HepG2 (cell line): ENCODE measurements around the gene EVL. TPM values are rescaled to one million over a fixed set of nuclear protein-coding genes. Genes with fewer than 3 reads are reported as not detected.

Experiments
- ATAC-seq: fragments of 200-7000 bp; cut with Tn5 transposase; 3 replicates; pipeline ENCODE4 v1.9.1; 2020; ENCODE audit warnings: mild to moderate bottlenecking, moderate library complexity
- BruUV-seq: library from RNA; stranded (reverse); fragments of 400-500 nt; replicated peaks from 2 replicates; lab custom pipeline; 2021; lab: Mats Ljungman, UMichigan
- CTCF ChIA-PET: fragments of 300-600 bp; formaldehyde crosslinking; extraction: SDS; loops from one replicate; lab custom pipeline; 2021; ENCODE audit warnings: low total read pairs, inconsistent platforms, low intra/inter-chr PET ratio; lab: Yijun Ruan, JAX
- POLR2A ChIA-PET: fragments of 350-600 bp; sonication (Branson Sonifier 250); formaldehyde crosslinking; loops from one replicate; lab custom pipeline; 2020; ENCODE audit warnings: antibody characterized with exemption, inconsistent platforms; lab: Yijun Ruan, JAX
- DNase-seq: peaks from one replicate; pipeline ENCODE4 v3.0.0-alpha.2; 2015; ENCODE audit warnings: low spot score
- FAIRE-seq: peaks from 3 replicates; lab custom pipeline; 2011; peaks lifted over from hg19 to GRCh38; lab: Jason Lieb, UNC
- H2AFZ ChIP-seq: one replicate; pipeline ENCODE4 v1.6.1; 2011; ENCODE audit warnings: low read length, inconsistent platforms
- H3K27ac ChIP-seq: fragments of 300-600 bp; 3 replicates; pipeline ENCODE4 v1.8.0; 2011; ENCODE audit warnings: mixed run types, mild to moderate bottlenecking, mixed read lengths, low read length, inconsistent platforms; ENCODE audit not compliant: insufficient read depth; ENCODE audit errors: extremely low read length
- H3K27me3 ChIP-seq, 2 experiments: fragments of 200-600 bp in 1 of 2; 2 replicates in 1 of 2; 3 replicates in 1 of 2; pipeline versions ENCODE4 v1.6.0 to v1.8.0; 2011; ENCODE audit warnings: low read length in 2 of 2, mild to moderate bottlenecking in 2 of 2, moderate library complexity in 2 of 2, inconsistent platforms in 1 of 2; ENCODE audit not compliant: insufficient read depth in 2 of 2, control insufficient read depth in 1 of 2
- H3K36me3 ChIP-seq, 2 experiments: fragments of 200-600 bp in 1 of 2; replicated peaks in 1 of 2; 2 replicates in 1 of 2; 3 replicates in 1 of 2; pipeline versions ENCODE4 v1.5.1 to v1.8.0; 2011; ENCODE audit warnings: low read length in 2 of 2, inconsistent platforms in 1 of 2; ENCODE audit not compliant: insufficient read depth in 2 of 2, control insufficient read depth in 1 of 2
- H3K4me1 ChIP-seq: 2 replicates; pipeline ENCODE4 v1.5.1; 2012; ENCODE audit warnings: low read length, inconsistent platforms; ENCODE audit not compliant: insufficient read depth
- H3K4me2 ChIP-seq: 2 replicates; pipeline ENCODE4 v1.6.0; 2011; ENCODE audit warnings: low read depth, low read length, inconsistent platforms
- H3K4me3 ChIP-seq, 3 experiments: fragments of 200-600 bp in 1 of 3; sonication (generic), shearing (Covaris generic) in 1 of 3; replicated peaks in 1 of 3; 2 replicates each; pipeline ENCODE4 v1.5.1; 2011 to 2016; ENCODE audit warnings: low read length in 3 of 3, inconsistent platforms in 2 of 3, low read depth in 2 of 3, mild to moderate bottlenecking in 2 of 3, control low read depth in 1 of 3, mixed read lengths in 1 of 3; ENCODE audit not compliant: insufficient read depth in 1 of 3
- H3K79me2 ChIP-seq: one replicate; pipeline ENCODE4 v1.6.1; 2011; ENCODE audit warnings: low read length, inconsistent platforms; ENCODE audit not compliant: insufficient read depth
- H3K9ac ChIP-seq: 2 replicates; pipeline ENCODE4 v1.6.0; 2011; ENCODE audit warnings: mild to moderate bottlenecking, low read depth, low read length, inconsistent platforms; ENCODE audit not compliant: insufficient read depth
- H3K9me3 ChIP-seq: 2 replicates; pipeline ENCODE4 v1.5.1; 2012; ENCODE audit warnings: mild to moderate bottlenecking, low read length
- H4K20me1 ChIP-seq: 2 replicates; pipeline ENCODE4 v1.6.0; 2011; ENCODE audit warnings: inconsistent platforms, mild to moderate bottlenecking, low read length, moderate library complexity; ENCODE audit not compliant: insufficient read depth
- DNMT1 ChIP-seq: sonication (generic); formaldehyde crosslinking; IDR thresholded peaks from 2 replicates; pipeline ENCODE4 v1.5.1; 2020; ENCODE audit warnings: mild to moderate bottlenecking, missing genetic modification reagents
- GTF3A ChIP-seq: sonication (generic); formaldehyde crosslinking; conservative IDR thresholded peaks from 2 replicates; pipeline ENCODE4 v1.4.0; 2020; ENCODE audit warnings: mild to moderate bottlenecking, missing genetic modification reagents
- KAT2B ChIP-seq: fragments of 150-350 bp; IDR thresholded peaks from 2 replicates; pipeline ENCODE4 v1.6.1; 2014; ENCODE audit warnings: low read depth, low read length, borderline replicate concordance
- RNF219 ChIP-seq: sonication (generic); formaldehyde crosslinking; IDR thresholded peaks from 2 replicates; pipeline ENCODE4 v1.5.0; 2020; ENCODE audit warnings: mild to moderate bottlenecking, missing genetic modification reagents
- TCF12 ChIP-seq, 2 experiments: fragments of 450-650 bp in 1 of 2; sonication (generic) in 1 of 2; formaldehyde crosslinking in 1 of 2; IDR thresholded peaks; 2 replicates each; pipeline versions ENCODE4 v1.6.1 to v1.8.0; 2017 to 2022; ENCODE audit warnings: antibody characterized with exemption in 1 of 2, mild to moderate bottlenecking in 1 of 2, missing genetic modification reagents in 1 of 2, moderate library complexity in 1 of 2
- TMF1 ChIP-seq: sonication (generic); formaldehyde crosslinking; IDR thresholded peaks from 2 replicates; pipeline ENCODE4 v1.8.1; 2022; ENCODE audit warnings: low read depth, missing genetic modification reagents
- ZNF383 ChIP-seq: sonication (generic); formaldehyde crosslinking; IDR thresholded peaks from 2 replicates; pipeline ENCODE4 v1.4.0; 2020; ENCODE audit warnings: missing genetic modification reagents, mild to moderate bottlenecking, borderline replicate concordance
- ZNF546 ChIP-seq: sonication (generic); formaldehyde crosslinking; conservative IDR thresholded peaks from 2 replicates; pipeline ENCODE4 v1.8.1; 2023; ENCODE audit warnings: mild to moderate bottlenecking, missing genetic modification reagents
- ZNF557 ChIP-seq: sonication (generic); formaldehyde crosslinking; IDR thresholded peaks from 2 replicates; pipeline ENCODE4 v1.4.0; 2020; ENCODE audit warnings: missing genetic modification reagents
- ZNF615 ChIP-seq: sonication (generic); formaldehyde crosslinking; IDR thresholded peaks from 2 replicates; pipeline ENCODE4 v1.5.0; 2020; ENCODE audit warnings: mild to moderate bottlenecking, missing genetic modification reagents, borderline replicate concordance
- WGBS: methylation state at CpG from one replicate; pipeline ENCODE4 v1.1.6; 2017; ENCODE audit warnings: low lambda C conversion rate; 5-methylcytosine and 5-hydroxymethylcytosine counted together
- in situ Hi-C: cut with HindIII; loops from 2 replicates; pipeline ENCODE4 v1.10.0; 2017; ENCODE audit warnings: low pct_unique_long_range_greater_than_20kb; ENCODE audit not compliant: extremely low pct_ligation_motif_present
- intact Hi-C: fragments of 100-400 bp; cut with micrococcal nuclease; formaldehyde crosslinking; loops from one replicate; pipeline ENCODE4 v1.10.0; 2022; ENCODE audit not compliant: unreplicated experiment
- polyA plus RNA-seq, 8 experiments: library from polyadenylated mRNA; depleted of rRNA in 3 of 8; stranded (reverse) in 7 of 8; unstranded in 1 of 8; fragments of >200 nt; fragmentation: Illumina TruSeq in 4 of 8; extraction: Trizol in 4 of 8; gene quantifications; 2 replicates each; pipeline versions ENCODE4 v1.2.1 to v1.2.3, GENCODE V29; 2011 to 2016; ENCODE audit warnings: low read depth in 4 of 8, missing spikeins in 1 of 8, mixed read lengths in 1 of 8; ENCODE audit not compliant: insufficient read depth in 1 of 8
- total RNA-seq, 5 experiments: library from RNA; depleted of rRNA; stranded (reverse); fragments of >200 nt; fragmentation: Illumina TruSeq; extraction: Trizol; gene quantifications; 2 replicates each; pipeline ENCODE4 v1.2.3, GENCODE V29; 2016; ENCODE audit warnings: low read depth in 1 of 5

EVL gene
- total and polyA plus RNA-seq, 2 of the 13 experiments (the other 11 are each of a cell fraction or from before 2014, with no cell fraction given) = 15.1 to 31.2 TPM

GRCh38 chr14:100054316-100055075 lies 10.7 kb upstream of the EVL start:
- no peak for FAIRE-seq
- DNase-seq = no peak
- Histone ChIP-seq H3K4me2 (no peak overlapping the region), H2AFZ (no peak overlapping the region), H3K27ac (no peak overlapping the region), H3K4me3 (no peak overlapping the region), H3K4me1 (no peaks in the 10 kb centered on the region), H3K79me2 (peaks cover 2% of the 10 kb centered on the region), H4K20me1 (no peaks in the 10 kb centered on the region), H3K9ac (no peak overlapping the region), H3K27me3 (no peaks in the 10 kb centered on the region), H3K9me3 (no peaks in the 10 kb centered on the region), H3K36me3 (no peaks in the 10 kb centered on the region)
- ChIA-PET CTCF (no interaction called here), POLR2A (no interaction called here)
- TF ChIP-seq TMF1 (CRISPR knock-in tag) = no peak
- no peak for TF ChIP-seq ZNF557 (CRISPR knock-in tag)
- no peak for TF ChIP-seq ZNF546 (CRISPR knock-in tag)
- no peak for TF ChIP-seq TCF12 (IDR thresholded peaks at IDR 0.05)
- TF ChIP-seq TCF12 (CRISPR knock-in tag; IDR thresholded peaks at IDR 0.05) = no peak
- no peak for TF ChIP-seq ZNF383
- no peak for TF ChIP-seq ZNF615 (CRISPR knock-in tag)
- no peak for TF ChIP-seq DNMT1 (CRISPR knock-in tag)
- TF ChIP-seq RNF219 (CRISPR knock-in tag) = no peak
- TF ChIP-seq KAT2B = no peak
- TF ChIP-seq GTF3A (CRISPR knock-in tag) = no peak
- 95% methylated on average over 13 of the region's 13 CpGs for WGBS
- BruUV-seq = no TSS peak
- in situ Hi-C loops = no loop called here
- ATAC-seq = no peak
- intact Hi-C loops = no loop called here
